Measurements from ENCODE around the gene FREM2.

FREM2 gene

DNA sequence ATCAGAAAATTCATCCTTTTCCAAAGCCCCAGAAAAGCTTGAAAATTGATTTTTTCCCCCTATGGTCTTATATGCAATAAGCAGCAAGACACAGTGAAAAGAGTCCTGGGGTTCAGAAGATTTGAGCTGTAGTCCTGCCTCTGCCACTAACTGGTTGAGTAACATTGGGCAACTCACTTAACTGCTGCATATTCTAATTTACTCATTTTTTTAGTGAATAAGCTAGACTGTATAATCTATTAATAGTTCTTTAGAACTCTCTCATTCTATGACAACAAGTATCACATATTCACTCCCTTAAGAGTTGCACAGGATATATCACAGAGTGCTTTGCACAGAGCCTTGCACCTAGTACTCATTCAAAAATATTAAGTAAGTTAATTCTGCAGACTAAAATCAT, 192.9 kb downstream of the FREM2 start:
- H3K4me3 ChIP-seq (ENCODE audit: low read depth, low read length): no peak overlapping the region

GRCh38 chr13:38880397-38880796, 193.5 kb downstream of the FREM2 start:
- no peak overlapping the region for H3K4me3 ChIP-seq (ENCODE audit: low read depth, low read length)

- H3K4me3 ChIP-seq (ENCODE audit: low read depth, low read length): no peak overlapping the region
Measured at GRCh38 chr13:38883783-38884182, 196.9 kb downstream of the FREM2 start.

DNA sequence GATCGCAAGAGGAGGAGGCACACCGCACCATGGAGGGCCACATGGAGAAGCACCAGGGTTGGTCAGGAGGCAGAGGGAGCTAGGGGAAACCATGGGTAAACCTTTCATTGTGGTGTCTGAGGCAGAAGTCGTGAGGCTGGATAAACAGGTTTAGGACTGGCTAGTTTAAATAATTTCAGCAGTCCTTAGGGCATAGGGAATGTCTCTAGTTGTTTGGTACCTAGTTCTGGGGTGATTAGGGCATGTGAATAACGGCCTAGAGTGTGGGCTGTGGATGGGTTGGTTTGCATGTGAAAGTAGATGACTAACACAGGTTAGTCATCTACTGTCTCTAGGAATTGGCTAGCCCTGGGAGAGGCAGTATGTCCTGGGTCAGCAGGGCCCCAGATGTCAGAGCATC, 201.4 kb downstream of the FREM2 start:
- no peak overlapping the region for H3K4me3 ChIP-seq (ENCODE audit: low read depth, low read length)

DNA sequence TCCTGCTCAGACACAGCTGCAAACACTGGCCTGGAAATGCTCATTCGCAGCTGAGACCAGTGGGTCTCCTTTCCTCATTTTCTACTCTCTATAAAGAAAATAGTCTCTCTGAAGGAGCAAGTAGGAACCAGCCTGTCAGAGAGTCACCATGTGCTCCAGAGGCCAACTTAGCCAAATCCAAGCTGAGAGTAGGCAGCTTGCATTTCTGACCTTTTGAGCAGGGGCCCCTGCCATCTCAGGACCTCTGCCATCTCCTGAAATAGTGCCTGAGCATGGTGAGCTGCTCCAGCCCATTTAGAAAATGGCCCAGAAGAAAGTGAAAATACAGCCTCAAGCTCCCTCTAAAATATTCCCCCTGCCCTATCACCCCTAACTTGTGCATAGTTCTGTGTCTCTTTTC, 208.2 kb downstream of the FREM2 start:
- no peak overlapping the region for H3K4me3 ChIP-seq (ENCODE audit: low read depth, low read length)

DNA sequence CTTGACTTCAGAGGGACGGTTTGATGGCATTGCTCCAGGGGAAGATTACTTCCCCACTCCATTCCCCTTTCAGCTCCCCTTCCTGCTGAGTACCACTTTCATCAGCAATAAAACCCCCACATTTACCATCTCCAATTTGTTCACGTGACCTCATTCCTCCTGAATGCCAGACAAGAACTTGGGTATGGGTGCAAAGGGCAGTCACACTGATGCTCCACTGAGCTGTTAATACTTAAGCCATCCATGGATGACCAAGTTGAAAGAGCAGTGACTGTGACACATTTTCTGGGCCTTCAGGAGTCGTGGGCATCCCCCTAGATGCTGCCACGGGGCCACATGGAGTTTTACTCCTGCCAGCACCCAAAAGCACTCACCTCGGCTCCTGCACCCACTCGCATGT, 210.6 kb downstream of the FREM2 start:
- no peak overlapping the region for H3K4me3 ChIP-seq (ENCODE audit: low read depth, low read length)

DNA sequence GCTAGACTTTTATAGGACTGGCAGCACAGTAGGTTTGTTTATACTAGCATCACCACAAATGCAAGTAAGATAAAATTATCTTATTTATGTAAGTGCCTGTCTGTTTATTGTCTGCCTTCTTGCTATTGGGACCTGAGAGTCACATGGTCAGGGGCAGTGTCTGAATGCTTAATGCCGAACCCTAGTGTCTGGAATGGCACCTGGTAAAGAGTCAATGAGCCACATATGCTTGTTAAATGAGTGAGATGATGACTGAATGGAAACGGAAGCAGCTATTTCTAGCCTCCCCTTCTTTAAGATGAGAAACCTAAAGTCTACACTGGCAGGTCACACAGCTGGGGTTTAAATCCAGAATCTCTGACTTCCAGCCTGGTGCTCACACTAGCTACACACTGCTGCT, 211.6 kb downstream of the FREM2 start:
- no peak overlapping the region for H3K4me3 ChIP-seq (ENCODE audit: low read depth, low read length)

DNA sequence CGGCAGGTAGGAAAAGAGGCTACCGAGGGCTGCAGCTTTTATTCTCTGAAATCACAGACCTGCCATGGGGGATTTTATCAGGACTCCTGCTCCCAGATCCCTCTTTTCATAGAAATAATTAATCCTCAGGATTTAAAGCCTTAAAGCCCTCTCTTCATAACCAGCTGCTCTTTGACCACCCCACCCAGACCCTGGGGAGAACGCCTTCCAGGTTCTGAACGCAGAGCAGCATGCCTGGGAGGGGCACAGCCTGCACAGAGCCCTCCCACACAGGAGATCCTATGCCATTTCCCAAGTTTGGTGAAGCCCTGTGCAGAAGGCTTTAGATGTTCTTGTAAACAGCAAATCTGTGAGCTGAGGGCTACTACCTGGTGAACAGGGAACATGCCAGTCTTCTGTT, 212.7 kb downstream of the FREM2 start:
- no peak overlapping the region for H3K4me3 ChIP-seq (ENCODE audit: low read depth, low read length)

DNA sequence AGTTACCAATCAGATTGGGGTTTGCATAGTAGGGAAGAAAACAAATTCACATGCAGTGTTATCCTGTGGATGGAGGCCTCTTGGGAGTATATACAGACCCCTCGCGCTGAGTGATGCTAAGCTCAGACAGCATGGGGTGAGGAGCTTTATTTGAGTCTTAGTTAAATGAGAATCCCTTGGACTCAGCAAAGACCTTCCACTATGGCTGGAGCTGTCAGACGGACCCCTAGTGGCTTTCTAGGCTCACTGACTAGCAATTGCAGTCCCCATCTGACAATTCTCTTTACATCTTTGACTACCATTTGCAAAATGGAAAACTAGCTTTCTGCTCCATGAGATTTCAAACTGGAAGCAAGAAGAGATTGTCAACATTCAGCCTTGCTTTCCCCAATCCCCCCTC, 213.3 kb downstream of the FREM2 start:
- no peak overlapping the region for H3K4me3 ChIP-seq (ENCODE audit: low read depth, low read length)

GRCh38 chr13:38902551-38902950, 215.7 kb downstream of the FREM2 start:
- no peak overlapping the region for H3K4me3 ChIP-seq (ENCODE audit: low read depth, low read length)

GRCh38 chr13:38905081-38905480, 218.2 kb downstream of the FREM2 start:
- H3K4me3 ChIP-seq (ENCODE audit: low read depth, low read length): no peak overlapping the region

DNA sequence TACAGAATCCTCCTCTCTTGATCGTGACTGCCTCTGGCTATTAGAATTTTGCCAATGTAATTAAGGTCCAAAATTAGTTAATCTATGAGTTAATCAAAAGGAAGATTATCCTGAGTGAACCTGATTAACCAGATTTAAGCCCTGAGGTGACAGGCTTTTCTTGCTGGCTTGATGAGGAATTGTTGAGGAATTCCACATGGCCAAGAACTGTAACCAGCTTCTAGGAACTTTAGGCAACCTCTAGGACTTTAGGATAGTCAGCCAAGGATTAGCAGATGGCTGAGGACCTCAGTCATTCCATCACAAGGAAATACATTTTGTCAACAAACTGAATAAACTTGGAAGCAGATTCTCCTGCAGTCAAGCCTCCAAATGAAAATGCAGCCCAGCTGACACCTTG, 219.0 kb downstream of the FREM2 start:
- no peak overlapping the region for H3K4me3 ChIP-seq (ENCODE audit: low read depth, low read length)

DNA sequence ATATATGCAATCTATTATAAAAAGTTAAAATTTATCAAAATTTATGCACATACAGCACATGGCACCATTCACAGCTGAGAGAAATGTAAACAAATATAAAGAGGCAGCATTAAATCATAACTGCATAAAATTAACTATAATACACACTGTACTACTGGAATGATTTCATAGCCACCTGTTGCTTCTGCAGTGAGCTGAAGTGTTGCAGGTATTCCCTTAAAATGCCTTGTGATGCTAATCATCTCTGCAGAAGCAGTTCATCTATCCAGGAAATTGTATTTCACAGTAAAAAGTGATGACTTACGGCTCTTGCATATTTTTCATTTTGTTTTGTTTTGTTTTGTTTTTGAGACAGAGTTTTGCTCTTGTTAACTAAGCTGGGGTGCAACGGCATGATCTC, 221.7 kb downstream of the FREM2 start:
- no peak overlapping the region for H3K4me3 ChIP-seq (ENCODE audit: low read depth, low read length)

- H3K4me3 ChIP-seq (ENCODE audit: low read depth, low read length): no peak overlapping the region
Measured at GRCh38 chr13:38914070-38914469, 227.2 kb downstream of the FREM2 start.

- no peak overlapping the region for H3K4me3 ChIP-seq (ENCODE audit: low read depth, low read length)
Measured at GRCh38 chr13:38921081-38921480, 234.2 kb downstream of the FREM2 start.

DNA sequence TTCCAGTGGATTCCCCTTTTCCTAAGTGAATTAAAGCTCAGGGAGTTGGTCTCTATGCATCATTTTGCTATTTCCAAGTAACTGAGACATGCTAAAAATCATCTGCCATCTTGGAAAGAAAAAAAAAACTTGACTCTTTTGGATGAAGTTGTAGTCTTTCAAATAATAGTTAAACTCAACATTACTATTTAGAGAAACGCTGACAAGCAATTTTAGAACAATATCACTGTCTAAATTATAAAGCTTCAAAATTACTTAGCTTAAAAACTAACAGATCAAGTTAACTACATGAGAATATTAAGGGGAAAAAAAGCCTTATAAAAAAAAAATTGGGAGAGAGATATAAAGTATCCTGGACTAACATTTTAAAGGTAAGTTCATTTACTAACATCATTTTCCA, 235.3 kb downstream of the FREM2 start:
- no peak overlapping the region for H3K4me3 ChIP-seq (ENCODE audit: low read depth, low read length)

DNA sequence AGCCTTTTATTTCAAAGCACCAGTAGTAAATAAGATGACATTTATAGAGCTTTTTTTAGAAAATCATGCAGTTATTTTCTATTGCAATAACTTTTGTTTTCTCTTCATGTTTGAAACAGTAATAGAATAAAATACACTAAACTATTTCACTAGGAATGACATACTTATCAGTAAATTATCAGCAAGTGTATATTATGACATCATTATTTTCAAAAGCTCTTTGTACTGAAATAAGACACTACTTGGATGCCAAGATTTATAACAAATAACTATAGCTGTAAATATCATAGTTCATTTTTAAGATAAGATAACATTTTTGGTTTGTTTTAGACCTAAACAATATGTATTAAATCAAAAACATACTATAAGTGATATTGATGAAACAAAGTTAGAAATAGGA, 246.9 kb downstream of the FREM2 start:
- H3K4me3 ChIP-seq (ENCODE audit: low read depth, low read length): no peak overlapping the region

Data from iPS-11a (cell line).